ENCODE results near the gene PSAP. TPM values are rescaled to one million over a fixed set of nuclear protein-coding genes. Genes with fewer than 3 reads are reported as not detected.

Gene PSAP
- total RNA-seq, 1 donor from 2014 or later, result 1,124 TPM

- DNase-seq (ENCODE audit: low read depth) (no peak), FAIRE-seq (peak; percentile 86)
- H3K36me3 ChIP-seq (ENCODE audit: control insufficient read depth, insufficient read depth, low read length), result no peaks in the 10 kb centered on the region
- no peak overlapping the region for H3K4me3 ChIP-seq (ENCODE audit: low read depth, low read length)
- no peaks in the 10 kb centered on the region for H3K27me3 ChIP-seq (ENCODE audit: control insufficient read depth, insufficient read depth, low read length)
- no peak for TF ChIP-seq CTCF (IDR thresholded peaks at IDR 0.05; ENCODE audit: insufficient read depth, low read length, severe bottlenecking)
These were observed 48.1 kb downstream of the PSAP start for GRCh38 chr10:71802715-71803488.

GRCh38 chr10:71802235-71802634 is 48.8 kb downstream of the PSAP start:
- TF ChIP-seq CTCF (IDR thresholded peaks at IDR 0.05; ENCODE audit: insufficient read depth, low read length, severe bottlenecking), result no peak
- FAIRE-seq (no peak), DNase-seq (ENCODE audit: low read depth) (no peak)
- Histone ChIP-seq H3K4me3 (ENCODE audit: low read depth, low read length) (no peak overlapping the region), H3K27me3 (ENCODE audit: control insufficient read depth, insufficient read depth, low read length) (no peaks in the 10 kb centered on the region), H3K36me3 (ENCODE audit: control insufficient read depth, insufficient read depth, low read length) (no peaks in the 10 kb centered on the region)

- Histone ChIP-seq H3K4me3 (ENCODE audit: low read depth, low read length) (no peak overlapping the region), H3K27me3 (ENCODE audit: control insufficient read depth, insufficient read depth, low read length) (no peaks in the 10 kb centered on the region), H3K36me3 (ENCODE audit: control insufficient read depth, insufficient read depth, low read length) (no peaks in the 10 kb centered on the region)
- FAIRE-seq, result no peak
- no peak for DNase-seq (ENCODE audit: low read depth)
- no peak for TF ChIP-seq CTCF (IDR thresholded peaks at IDR 0.05; ENCODE audit: insufficient read depth, low read length, severe bottlenecking)
These were observed 49.7 kb downstream of the PSAP start for GRCh38 chr10:71801361-71801760.

- Histone ChIP-seq H3K36me3 (ENCODE audit: control insufficient read depth, insufficient read depth, low read length) (no peaks in the 10 kb centered on the region), H3K4me3 (ENCODE audit: low read depth, low read length) (no peak overlapping the region), H3K27me3 (ENCODE audit: control insufficient read depth, insufficient read depth, low read length) (no peaks in the 10 kb centered on the region)
- TF ChIP-seq CTCF (IDR thresholded peaks at IDR 0.05; ENCODE audit: insufficient read depth, low read length, severe bottlenecking), result no peak
- FAIRE-seq (no peak), DNase-seq (ENCODE audit: low read depth) (no peak)
These were observed 51.2 kb downstream of the PSAP start for GRCh38 chr10:71799608-71800453.

GRCh38 chr10:71799112-71799511 is 51.9 kb downstream of the PSAP start:
- DNase-seq (ENCODE audit: low read depth) (no peak), FAIRE-seq (no peak)
- Histone ChIP-seq H3K27me3 (ENCODE audit: control insufficient read depth, insufficient read depth, low read length) (no peaks in the 10 kb centered on the region), H3K36me3 (ENCODE audit: control insufficient read depth, insufficient read depth, low read length) (no peaks in the 10 kb centered on the region), H3K4me3 (ENCODE audit: low read depth, low read length) (no peak overlapping the region)
- TF ChIP-seq CTCF (IDR thresholded peaks at IDR 0.05; ENCODE audit: insufficient read depth, low read length, severe bottlenecking), result no peak
